CD4-positive, alpha-beta memory T cell (primary cell): Measurements from ENCODE around the gene SIGLEC12. TPM values are rescaled to one million over a fixed set of nuclear protein-coding genes. Genes with fewer than 3 reads are reported as not detected.

Experiments
- CTCF ChIA-PET: fragments of 350-600 bp; sonication (Branson Sonifier 250); formaldehyde crosslinking; loops from one replicate; lab custom pipeline; 2021; ENCODE audit warnings: inconsistent platforms; ENCODE audit not compliant: partially characterized antibody; lab: Charles Lee
- POLR2A ChIA-PET: fragments of 350-600 bp; sonication (Branson Sonifier 250); formaldehyde crosslinking; loops from one replicate; lab custom pipeline; 2021; ENCODE audit not compliant: partially characterized antibody; lab: Charles Lee
- DNase-seq, 5 donors: peaks; one replicate each; pipeline versions ENCODE4 v3.0.0 to v3.0.0-alpha.2; 2020 to 2022; ENCODE audit warnings: mixed read lengths in 1 of 5
- H3K27ac ChIP-seq: one replicate; pipeline ENCODE4 v1.7.0; 2013; ENCODE audit warnings: low read depth, low read length
- H3K27me3 ChIP-seq: 2 replicates; pipeline ENCODE4 v1.7.0; 2013; ENCODE audit warnings: mild to moderate bottlenecking, low read length, moderate library complexity; ENCODE audit not compliant: insufficient read depth
- H3K36me3 ChIP-seq: 2 replicates; pipeline ENCODE4 v1.7.0; 2013; ENCODE audit warnings: mild to moderate bottlenecking, low read length, moderate library complexity; ENCODE audit not compliant: insufficient read depth
- H3K4me1 ChIP-seq: 2 replicates; pipeline ENCODE4 v1.7.0; 2013; ENCODE audit warnings: mild to moderate bottlenecking, low read length, moderate library complexity; ENCODE audit not compliant: insufficient read depth
- H3K4me3 ChIP-seq, 2 donors: one replicate each; pipeline ENCODE4 v1.7.0; 2013; ENCODE audit warnings: low read length in 2 of 2, mild to moderate bottlenecking in 1 of 2
- H3K9me3 ChIP-seq, 2 donors: one replicate each; pipeline ENCODE4 v1.7.0; 2013; ENCODE audit warnings: low read length in 2 of 2, control low read depth in 1 of 2; ENCODE audit not compliant: control insufficient read depth in 1 of 2
- H3K27ac Mint-ChIP-seq, 7 donors: one replicate each; pipeline ENCODE4 v1.8.0; 2020 to 2021; ENCODE audit warnings: mixed read lengths in 7 of 7, mild to moderate bottlenecking in 6 of 7, inconsistent platforms in 3 of 7, moderate library complexity in 3 of 7
- H3K27me3 Mint-ChIP-seq, 2 donors: one replicate each; pipeline ENCODE4 v1.8.0; 2020 to 2021; ENCODE audit warnings: mixed read lengths in 2 of 2
- H3K36me3 Mint-ChIP-seq, 2 donors: one replicate each; pipeline ENCODE4 v1.8.0; 2020 to 2021; ENCODE audit warnings: mixed read lengths in 2 of 2, inconsistent platforms in 1 of 2, mild to moderate bottlenecking in 1 of 2
- H3K4me1 Mint-ChIP-seq, 4 donors: one replicate each; pipeline ENCODE4 v1.8.0; 2020 to 2021; ENCODE audit warnings: mixed read lengths in 4 of 4, mild to moderate bottlenecking in 1 of 4
- H3K4me3 Mint-ChIP-seq, 8 donors: one replicate each; pipeline ENCODE4 v1.8.0; 2020 to 2021; ENCODE audit warnings: mixed read lengths in 8 of 8, mild to moderate bottlenecking in 7 of 8, moderate library complexity in 6 of 8, inconsistent platforms in 3 of 8
- H3K9me3 Mint-ChIP-seq, 8 donors: one replicate each; pipeline ENCODE4 v1.8.0; 2020 to 2021; ENCODE audit warnings: mixed read lengths in 8 of 8, mild to moderate bottlenecking in 5 of 8, inconsistent platforms in 3 of 8, moderate library complexity in 1 of 8
- intact Hi-C: fragments of 100-400 bp; cut with micrococcal nuclease; formaldehyde crosslinking; loops from one replicate; pipeline ENCODE4 v1.15.1; 2023
- polyA plus RNA-seq, 2 donors: library from polyadenylated mRNA; unstranded; fragments of 300-500 nt; fragmentation: Illumina TruSeq; gene quantifications; one replicate each; pipeline ENCODE4 v1.2.3, GENCODE V29; 2021
- total RNA-seq, 2 experiments: library from RNA; stranded (reverse); gene quantifications; one replicate each; pipeline ENCODE4 v1.2.3, GENCODE V29; 2021

SIGLEC12 gene
- total and polyA plus RNA-seq, 4 experiments from 2014 or later, result not detected

DNA sequence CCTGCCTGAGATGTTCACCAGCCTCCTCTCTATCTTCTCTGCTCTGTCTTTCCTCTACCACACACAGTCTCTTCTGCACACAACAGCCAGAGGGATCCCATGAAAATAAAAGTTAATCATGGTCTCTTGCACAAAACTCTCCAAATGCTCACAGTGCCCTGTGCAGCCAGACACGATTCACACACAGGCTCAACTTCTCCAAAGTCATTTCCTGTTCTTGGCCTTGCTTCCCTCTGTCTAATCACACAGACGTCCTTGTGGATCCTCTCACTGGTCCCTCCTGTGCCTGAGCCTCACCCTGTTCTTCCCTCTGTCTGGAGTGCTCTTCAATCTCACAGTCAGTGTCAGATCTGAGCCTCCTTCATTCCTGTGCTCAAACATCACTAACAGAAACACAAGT is 7.8 kb downstream of the SIGLEC12 start:
- POLR2A ChIA-PET, result no interaction called here
- DNase-seq, result no peak

DNA sequence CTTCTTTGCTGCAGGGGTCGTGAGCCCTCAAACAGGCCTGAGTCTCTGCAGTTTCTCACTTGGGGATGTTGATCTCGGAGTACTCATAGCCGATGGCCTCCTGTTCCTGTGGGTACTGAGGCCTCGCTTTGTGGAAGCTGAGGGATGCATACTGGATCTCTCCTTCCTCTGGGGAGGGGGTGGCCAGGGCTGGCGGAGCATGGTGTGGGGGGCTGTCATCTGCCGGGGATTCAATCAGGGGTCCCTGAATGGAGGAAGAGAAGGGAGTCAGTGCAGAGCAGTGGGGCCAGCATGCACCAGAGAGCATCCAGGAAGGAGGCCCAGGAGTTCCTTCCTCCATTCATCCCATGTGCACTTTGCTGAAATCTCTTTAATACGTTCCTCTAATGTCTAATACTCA is 10.0 kb downstream of the SIGLEC12 start:
- H3K27ac Mint-ChIP-seq, result no peak overlapping the region
- H3K4me3 Mint-ChIP-seq, result no peak overlapping the region
- H3K27me3 Mint-ChIP-seq, result peaks cover 14 to 24% of the 10 kb centered on the region in 2 donors
- ChIA-PET CTCF (no interaction called here), POLR2A (no interaction called here)
- no peak for DNase-seq
- H3K27ac ChIP-seq, result no peak overlapping the region
- peaks cover 0 to 7% (median under 1%) of the 10 kb centered on the region in 8 donors for H3K9me3 Mint-ChIP-seq
- no peaks in the 10 kb centered on the region for H3K36me3 ChIP-seq
- H3K4me3 ChIP-seq, result no peak overlapping the region
- no peaks in the 10 kb centered on the region for H3K9me3 ChIP-seq
- no peaks in the 10 kb centered on the region for H3K36me3 Mint-ChIP-seq
- no peaks in the 10 kb centered on the region for H3K27me3 ChIP-seq
- intact Hi-C loops, result no loop called here
- no peaks in the 10 kb centered on the region for H3K4me1 ChIP-seq
- H3K4me1 Mint-ChIP-seq, result no peaks in the 10 kb centered on the region

More for the DNA sequence above, 7.8 kb downstream of the SIGLEC12 start:
- H3K36me3 ChIP-seq, result no peaks in the 10 kb centered on the region
- no peaks in the 10 kb centered on the region for H3K27me3 ChIP-seq
- peak overlapping the region in 1 of 7 donors; percentile 8 for H3K27ac Mint-ChIP-seq
- H3K9me3 Mint-ChIP-seq, result peaks cover 0 to 7% (median under 1%) of the 10 kb centered on the region in 8 donors
- no peak overlapping the region for H3K4me3 Mint-ChIP-seq
- H3K4me3 ChIP-seq, result no peak overlapping the region
- intact Hi-C loops, result no loop called here
- H3K27ac ChIP-seq, result no peak overlapping the region
- H3K27me3 Mint-ChIP-seq, result peaks cover 14 to 24% of the 10 kb centered on the region in 2 donors
- CTCF ChIA-PET, result no interaction called here
- no peaks in the 10 kb centered on the region for H3K4me1 Mint-ChIP-seq
- no peaks in the 10 kb centered on the region for H3K9me3 ChIP-seq
- no peaks in the 10 kb centered on the region for H3K4me1 ChIP-seq
- H3K36me3 Mint-ChIP-seq, result no peaks in the 10 kb centered on the region

DNA sequence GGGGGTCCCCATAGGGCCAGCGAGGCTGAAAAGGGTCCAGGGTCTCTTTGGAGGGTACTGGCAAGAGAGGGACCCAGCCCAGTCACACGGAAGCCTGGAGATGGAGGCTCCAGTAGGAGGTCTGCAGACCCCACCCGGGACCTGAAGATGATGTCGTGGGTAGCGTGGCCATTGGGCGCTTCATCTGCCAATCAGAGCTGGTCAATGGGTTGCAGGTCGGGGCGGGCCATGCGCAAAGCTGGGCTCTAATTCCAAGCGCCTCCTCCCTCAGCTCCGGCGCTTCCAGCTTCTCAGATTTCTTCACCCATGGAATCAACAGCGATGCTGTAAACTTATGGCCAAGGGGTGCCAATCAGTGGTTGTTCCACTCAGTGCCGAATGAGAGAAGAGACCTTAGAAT is 10.9 kb downstream of the SIGLEC12 start:
- Histone ChIP-seq H3K27ac (no peak overlapping the region), H3K4me1 (no peaks in the 10 kb centered on the region), H3K36me3 (no peaks in the 10 kb centered on the region), H3K27me3 (no peaks in the 10 kb centered on the region), H3K4me3 (no peak overlapping the region), H3K9me3 (no peaks in the 10 kb centered on the region)
- POLR2A ChIA-PET, result no interaction called here
- Mint-ChIP-seq H3K9me3 (peaks cover 0 to 8% (median under 1%) of the 10 kb centered on the region in 8 donors), H3K27ac (no peak overlapping the region), H3K4me3 (no peak overlapping the region), H3K4me1 (no peaks in the 10 kb centered on the region), H3K36me3 (no peaks in the 10 kb centered on the region), H3K27me3 (peaks cover 14 to 26% of the 10 kb centered on the region in 2 donors)
- CTCF ChIA-PET, result no interaction called here
- intact Hi-C loops, result no loop called here
- no peak for DNase-seq

DNA sequence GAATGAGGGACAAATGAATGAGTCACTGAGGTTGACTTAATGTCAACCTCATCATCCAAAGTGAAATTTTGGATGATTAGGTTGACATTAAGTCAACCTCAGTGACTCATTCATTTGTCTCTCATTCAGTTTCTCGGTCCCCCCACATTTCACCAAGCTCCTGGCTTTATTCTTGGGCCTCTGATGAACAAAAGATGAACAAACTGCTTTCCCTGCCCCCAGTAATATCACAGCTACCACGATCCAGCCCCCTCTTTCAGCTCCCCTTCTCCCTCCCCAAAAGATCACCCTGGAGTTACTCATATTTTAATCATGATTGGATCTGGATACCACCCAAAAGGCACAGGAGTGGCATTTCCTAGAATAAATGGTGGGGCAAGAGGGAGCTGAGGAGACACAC is 12.5 kb downstream of the SIGLEC12 start:
- no peaks in the 10 kb centered on the region for H3K36me3 Mint-ChIP-seq
- no peak overlapping the region for H3K27ac Mint-ChIP-seq
- H3K9me3 Mint-ChIP-seq, result peaks cover 0 to 8% (median under 1%) of the 10 kb centered on the region in 8 donors
- no peak for DNase-seq
- CTCF ChIA-PET, result interaction anchor here (1.0 kb wide), 1 partner anchor 26 kb away, joined by 4 read pairs; no protein-coding TSS in a partner anchor
- Histone ChIP-seq H3K36me3 (no peaks in the 10 kb centered on the region), H3K27ac (no peak overlapping the region), H3K4me1 (no peaks in the 10 kb centered on the region), H3K27me3 (no peaks in the 10 kb centered on the region), H3K9me3 (no peaks in the 10 kb centered on the region), H3K4me3 (no peak overlapping the region)
- intact Hi-C loops, result no loop called here
- no peaks in the 10 kb centered on the region for H3K4me1 Mint-ChIP-seq
- POLR2A ChIA-PET, result no interaction called here
- H3K4me3 Mint-ChIP-seq, result no peak overlapping the region
- H3K27me3 Mint-ChIP-seq, result peaks cover 14 to 27% of the 10 kb centered on the region in 2 donors

DNA sequence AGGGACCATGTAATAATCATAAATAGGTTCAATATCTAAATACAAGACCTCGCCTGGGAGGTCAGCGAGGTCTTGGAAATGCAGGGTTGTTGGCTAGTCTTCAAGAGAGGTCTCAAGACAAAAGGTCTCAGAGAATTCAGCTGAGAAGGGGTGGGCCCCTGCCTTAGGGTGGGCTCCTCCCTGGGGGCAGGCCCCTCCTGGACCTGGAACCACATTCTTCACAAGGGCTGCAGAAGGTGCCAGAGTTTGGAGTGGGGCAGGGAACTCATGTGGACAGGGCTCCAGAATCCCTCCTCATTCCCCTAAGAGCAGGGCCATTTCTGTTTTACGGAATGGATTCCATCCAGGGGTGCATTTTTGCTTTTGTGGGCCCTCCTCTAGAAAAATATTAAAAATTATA is 13.1 kb downstream of the SIGLEC12 start:
- CTCF ChIA-PET, result no interaction called here
- POLR2A ChIA-PET, result no interaction called here
- peaks cover 12 to 23% of the 10 kb centered on the region in 2 donors for H3K27me3 Mint-ChIP-seq
- no peaks in the 10 kb centered on the region for H3K4me1 ChIP-seq
- no peaks in the 10 kb centered on the region for H3K27me3 ChIP-seq
- H3K9me3 ChIP-seq, result no peaks in the 10 kb centered on the region
- no peaks in the 10 kb centered on the region for H3K4me1 Mint-ChIP-seq
- no peak overlapping the region for H3K4me3 ChIP-seq
- H3K27ac Mint-ChIP-seq, result no peak overlapping the region
- H3K9me3 Mint-ChIP-seq, result peaks cover 0 to 7% (median under 1%) of the 10 kb centered on the region in 8 donors
- H3K27ac ChIP-seq, result no peak overlapping the region
- intact Hi-C loops, result no loop called here
- no peaks in the 10 kb centered on the region for H3K36me3 Mint-ChIP-seq
- no peak overlapping the region for H3K4me3 Mint-ChIP-seq
- no peak for DNase-seq
- no peaks in the 10 kb centered on the region for H3K36me3 ChIP-seq

DNA sequence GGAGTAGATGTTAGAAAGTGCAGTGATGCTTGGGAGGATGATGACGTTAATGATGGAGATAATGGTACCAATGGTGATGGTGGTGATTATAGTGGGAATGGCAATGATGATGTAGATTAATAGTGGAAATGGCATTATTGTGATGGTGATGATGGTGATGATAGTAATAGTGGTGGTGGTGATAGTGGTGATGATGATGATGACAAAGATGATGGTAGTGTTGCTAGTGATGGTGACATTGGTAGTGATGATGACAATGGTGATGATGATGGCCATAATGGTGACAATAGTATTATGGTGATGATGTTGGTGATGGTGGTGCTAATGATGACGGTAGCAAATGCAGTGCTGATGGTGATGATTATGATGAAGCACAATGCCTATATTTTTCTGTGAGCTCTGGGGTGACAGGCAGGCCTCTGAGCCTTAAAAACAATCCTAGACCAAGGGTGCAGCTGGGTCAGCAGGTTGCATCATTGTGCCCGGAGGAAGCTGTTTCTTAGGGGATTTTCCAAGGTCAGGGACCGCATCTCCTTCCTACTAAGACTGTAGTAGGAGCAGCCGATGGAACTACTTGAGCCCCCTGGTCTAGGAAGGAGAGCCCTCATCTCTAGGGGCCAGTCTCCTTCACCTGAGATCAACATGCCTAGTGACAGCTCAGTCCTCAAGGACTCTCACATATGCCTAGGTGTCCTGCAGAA is 15.5 kb downstream of the SIGLEC12 start:
- H3K27me3 ChIP-seq, result no peaks in the 10 kb centered on the region
- H3K27ac ChIP-seq, result no peak overlapping the region
- H3K27me3 Mint-ChIP-seq, result peaks cover 10 to 22% of the 10 kb centered on the region in 2 donors
- H3K4me1 ChIP-seq, result no peaks in the 10 kb centered on the region
- peaks cover 0 to 4% (median 0%) of the 10 kb centered on the region in 8 donors for H3K9me3 Mint-ChIP-seq
- intact Hi-C loops, result no loop called here
- no peaks in the 10 kb centered on the region for H3K36me3 Mint-ChIP-seq
- H3K4me3 Mint-ChIP-seq, result no peak overlapping the region
- no peak overlapping the region for H3K27ac Mint-ChIP-seq
- ChIA-PET CTCF (interaction anchor here (1.5 kb wide), 1 partner anchor 13 kb away, joined by 4 read pairs; no protein-coding TSS in a partner anchor), POLR2A (no interaction called here)
- DNase-seq, result no peak
- H3K36me3 ChIP-seq, result no peaks in the 10 kb centered on the region
- no peaks in the 10 kb centered on the region for H3K9me3 ChIP-seq
- no peak overlapping the region for H3K4me3 ChIP-seq
- no peaks in the 10 kb centered on the region for H3K4me1 Mint-ChIP-seq

DNA sequence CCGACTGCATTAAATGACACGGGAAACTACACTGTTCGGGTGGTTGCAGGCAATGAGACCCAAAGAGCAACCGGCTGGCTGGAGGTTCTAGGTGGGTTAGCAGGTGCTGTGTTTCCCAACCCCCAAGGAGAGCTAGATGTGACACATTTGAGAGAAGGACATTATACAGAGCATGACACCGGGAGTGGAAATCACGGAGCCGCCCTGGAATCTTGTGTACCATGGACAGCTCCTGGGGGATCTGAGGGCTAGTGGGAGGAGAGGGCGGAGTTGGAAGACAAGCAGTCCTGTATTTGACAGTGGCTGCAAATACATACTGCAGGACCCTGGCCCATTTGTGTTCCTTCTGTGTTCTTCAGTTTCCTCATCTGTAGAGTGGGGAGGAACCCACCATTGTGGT is 21.0 kb downstream of the SIGLEC12 start:
- Histone ChIP-seq H3K9me3 (no peaks in the 10 kb centered on the region), H3K4me1 (no peaks in the 10 kb centered on the region), H3K36me3 (no peaks in the 10 kb centered on the region), H3K4me3 (no peak overlapping the region), H3K27ac (no peak overlapping the region), H3K27me3 (peaks cover 4% of the 10 kb centered on the region)
- no peak for DNase-seq
- H3K4me1 Mint-ChIP-seq, result no peaks in the 10 kb centered on the region
- intact Hi-C loops, result no loop called here
- POLR2A ChIA-PET, result no interaction called here
- no peak overlapping the region for H3K27ac Mint-ChIP-seq
- H3K27me3 Mint-ChIP-seq, result peaks cover 14 to 42% of the 10 kb centered on the region in 2 donors
- peaks cover 0 to 6% (median 0%) of the 10 kb centered on the region in 8 donors for H3K9me3 Mint-ChIP-seq
- no peak overlapping the region for H3K4me3 Mint-ChIP-seq
- no peaks in the 10 kb centered on the region for H3K36me3 Mint-ChIP-seq
- CTCF ChIA-PET, result interaction anchor here (1.9 kb wide), 1 partner anchor 34 kb away, joined by 4 read pairs; no protein-coding TSS in a partner anchor
